ENCODE results near the gene NRBP1. TPM values are rescaled to one million over a fixed set of nuclear protein-coding genes. Genes with fewer than 3 reads are reported as not detected.

The NRBP1 gene
- total and polyA plus RNA-seq, 9 of the 15 experiments (the other 6 are each of a cell fraction or from before 2014, with no cell fraction given), result 2.9 to 84.5 (median 36.9) TPM

GRCh38 chr2:27442920-27443282 is 14.5 kb downstream of the NRBP1 start:
- no peak overlapping the region for H3K4me3 ChIP-seq
- no peak for DNase-seq (ENCODE audit: extremely low read depth in 1 of 4, low spot score in 3 of 4)
- no peak for ATAC-seq
- no peak for TF ChIP-seq ZBTB1 (CRISPR knock-in tag; IDR thresholded peaks at IDR 0.05; ENCODE audit: borderline replicate concordance, low read depth)
- TF ChIP-seq STAT6 (CRISPR knock-in tag; IDR thresholded peaks at IDR 0.05), result no peak
- H3K4me2 ChIP-seq (ENCODE audit: insufficient read depth, low read length), result no peak overlapping the region
- 85% methylated on average over 6 of the region's 6 CpGs for WGBS (ENCODE audit: insufficient coverage, low coverage, missing lambda C conversion rate)
- H3K27me3 ChIP-seq (ENCODE audit: control insufficient read depth in 2 of 2, insufficient read depth in 2 of 2, low read length in 2 of 2), result no peaks in the 10 kb centered on the region
- in situ Hi-C loops (cut with MboI), result no loop called here
- ChIA-PET CTCF (ENCODE audit: low intra/inter-chr PET ratio) (no interaction called here), POLR2A (interaction anchor here (0.9 to 1.4 kb wide), 2 partner anchors 9 to 11 kb away, joined by 4 to 5 read pairs; no protein-coding TSS in a partner anchor)
- BruUV-seq (replicated peaks), result no TSS peak
- H4K20me1 ChIP-seq (replicated peaks; ENCODE audit: control insufficient read depth, insufficient read depth, low read length), result no peaks in the 10 kb centered on the region
- FAIRE-seq, result no peak
- peak overlapping the region; percentile 11; the same call in 1 of the 3 replicates for H3K27ac ChIP-seq (ENCODE audit: extremely low read depth, low read depth, low read length)
- no peak overlapping the region for H3K9ac ChIP-seq (ENCODE audit: insufficient read depth in 1 of 2, low read depth in 2 of 2, low read length in 2 of 2)
- peaks cover 4% of the 10 kb centered on the region for H3K9me1 ChIP-seq (ENCODE audit: control insufficient read depth, insufficient read depth, low read length)
- no peak overlapping the region for H2AFZ ChIP-seq (ENCODE audit: low read depth, low read length)
- intact Hi-C loops (cut with micrococcal nuclease), result no loop called here
- H3K9me3 ChIP-seq (replicated peaks; ENCODE audit: control insufficient read depth, insufficient read depth, low read depth, low read length), result no peaks in the 10 kb centered on the region
- peaks cover 12 to 24% of the 10 kb centered on the region in 2 experiments; a peak in 4 of 5 replicates for H3K4me1 ChIP-seq (replicated peaks in 1 of 2; ENCODE audit: control insufficient read depth in 2 of 2, insufficient read depth in 2 of 2, low read length in 2 of 2)
- peaks cover 63% of the 10 kb centered on the region for H3K36me3 ChIP-seq (ENCODE audit: control insufficient read depth, insufficient read depth, low read length)
- no peaks in the 10 kb centered on the region for H3K79me2 ChIP-seq (ENCODE audit: control insufficient read depth, insufficient read depth, low read length)

- ATAC-seq (no peak), FAIRE-seq (no peak), DNase-seq (ENCODE audit: extremely low read depth in 1 of 4, low spot score in 3 of 4) (no peak)
- WGBS (ENCODE audit: insufficient coverage, low coverage, missing lambda C conversion rate), result 86% methylated on average over 8 of the region's 8 CpGs
- H3K9me3 ChIP-seq (replicated peaks; ENCODE audit: control insufficient read depth, insufficient read depth, low read depth, low read length), result no peaks in the 10 kb centered on the region
- no peak overlapping the region for H3K4me3 ChIP-seq
- no peak overlapping the region for H3K4me2 ChIP-seq (ENCODE audit: insufficient read depth, low read length)
- H3K9me1 ChIP-seq (ENCODE audit: control insufficient read depth, insufficient read depth, low read length), result peaks cover 4% of the 10 kb centered on the region
- intact Hi-C loops (cut with micrococcal nuclease) (no loop called here), in situ Hi-C loops (cut with MboI) (no loop called here)
- peak overlapping the region in 1 of 2 experiments; percentile 54; a peak in 1 of 4 replicates for H3K9ac ChIP-seq (ENCODE audit: insufficient read depth in 1 of 2, low read depth in 2 of 2, low read length in 2 of 2)
- peaks cover 56% of the 10 kb centered on the region for H3K36me3 ChIP-seq (ENCODE audit: control insufficient read depth, insufficient read depth, low read length)
- peaks cover 12 to 24% of the 10 kb centered on the region in 2 experiments; a peak in 4 of 5 replicates for H3K4me1 ChIP-seq (replicated peaks in 1 of 2; ENCODE audit: control insufficient read depth in 2 of 2, insufficient read depth in 2 of 2, low read length in 2 of 2)
- no peaks in the 10 kb centered on the region for H4K20me1 ChIP-seq (replicated peaks; ENCODE audit: control insufficient read depth, insufficient read depth, low read length)
- H3K27ac ChIP-seq (ENCODE audit: extremely low read depth, low read depth, low read length), result no peak overlapping the region
- CTCF ChIA-PET (ENCODE audit: low intra/inter-chr PET ratio), result no interaction called here
- POLR2A ChIA-PET, result interaction anchor here (1.3 to 1.5 kb wide), 2 partner anchors 15 to 45 kb away, joined by 3 to 5 read pairs; no protein-coding TSS in a partner anchor
- TF ChIP-seq HES1 (IDR thresholded peaks at IDR 0.05; ENCODE audit: low read depth) (no peak), SMARCB1 (IDR thresholded peaks at IDR 0.05; ENCODE audit: insufficient read length, low read depth) (no peak), NFYB (IDR thresholded peaks at IDR 0.05; ENCODE audit: extremely low read depth, insufficient read length) (no peak), TOE1 (IDR thresholded peaks at IDR 0.05; ENCODE audit: borderline replicate concordance) (no peak), TOE1 (CRISPR knock-in tag; IDR thresholded peaks at IDR 0.05; ENCODE audit: borderline replicate concordance, low read depth) (no peak), ZNF324 (CRISPR knock-in tag; IDR thresholded peaks at IDR 0.05) (no peak), CREB1 (IDR thresholded peaks at IDR 0.05) (no peak), CREB1 (CRISPR knock-in tag; IDR thresholded peaks at IDR 0.05) (no peak), HMBOX1 (IDR thresholded peaks at IDR 0.05) (no peak)
- H2AFZ ChIP-seq (ENCODE audit: low read depth, low read length), result no peak overlapping the region
- no TSS peak for BruUV-seq (replicated peaks)
- H3K27me3 ChIP-seq (ENCODE audit: control insufficient read depth in 2 of 2, insufficient read depth in 2 of 2, low read length in 2 of 2), result no peaks in the 10 kb centered on the region
- H3K79me2 ChIP-seq (ENCODE audit: control insufficient read depth, insufficient read depth, low read length), result no peaks in the 10 kb centered on the region
These were observed 16.7 kb downstream of the NRBP1 start for GRCh38 chr2:27445155-27445554.

All from K562 (cell line).